GM21737 (cell line): Measurements from ENCODE around the gene STIM2.

Source experiments
- ATAC-seq: cut with Tn5 transposase; IDR thresholded peaks from one replicate; pipeline ENCODE4 v1.9.1; 2021; ENCODE audit warnings: mild to moderate bottlenecking, moderate library complexity; ENCODE audit not compliant: unreplicated experiment

The STIM2 gene

DNA sequence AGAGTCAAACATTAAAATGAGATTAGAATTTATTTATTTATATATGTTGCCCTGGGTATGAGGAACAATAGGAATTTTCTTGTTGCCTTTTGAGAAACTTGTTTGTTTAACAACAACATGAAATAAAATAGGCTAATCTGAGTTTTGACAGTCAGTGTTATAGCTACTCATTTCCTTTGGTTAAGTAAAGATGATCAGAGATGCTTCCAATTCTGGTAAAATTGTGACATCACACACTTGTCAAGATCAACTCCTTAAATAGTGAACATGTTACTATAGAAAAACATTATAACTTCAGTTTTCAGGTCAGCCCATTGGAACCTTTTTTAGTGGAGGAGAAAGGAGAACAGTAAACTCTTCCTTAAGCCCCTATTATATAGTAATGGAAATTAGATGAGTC lies 136.1 kb downstream of the STIM2 start:
- no peak for ATAC-seq

DNA sequence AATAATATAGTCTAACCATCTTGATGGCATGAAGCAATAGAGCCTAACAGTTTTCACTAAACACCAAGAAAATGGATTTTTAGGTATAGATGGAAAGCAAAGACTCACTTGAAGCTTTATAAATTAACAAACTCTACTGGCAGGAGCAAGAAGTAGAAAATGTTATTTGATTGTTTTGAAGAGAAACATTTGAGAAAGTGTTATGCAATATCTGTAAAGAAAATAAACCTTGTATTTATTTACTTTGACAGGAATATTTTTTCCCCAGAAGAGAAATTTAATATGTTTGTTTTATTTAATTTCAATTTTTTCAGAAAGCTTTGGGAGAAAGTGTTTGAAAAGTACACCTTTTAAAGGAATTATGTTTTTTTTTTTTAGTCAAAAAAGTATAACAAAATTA lies 139.0 kb downstream of the STIM2 start:
- ATAC-seq = no peak

DNA sequence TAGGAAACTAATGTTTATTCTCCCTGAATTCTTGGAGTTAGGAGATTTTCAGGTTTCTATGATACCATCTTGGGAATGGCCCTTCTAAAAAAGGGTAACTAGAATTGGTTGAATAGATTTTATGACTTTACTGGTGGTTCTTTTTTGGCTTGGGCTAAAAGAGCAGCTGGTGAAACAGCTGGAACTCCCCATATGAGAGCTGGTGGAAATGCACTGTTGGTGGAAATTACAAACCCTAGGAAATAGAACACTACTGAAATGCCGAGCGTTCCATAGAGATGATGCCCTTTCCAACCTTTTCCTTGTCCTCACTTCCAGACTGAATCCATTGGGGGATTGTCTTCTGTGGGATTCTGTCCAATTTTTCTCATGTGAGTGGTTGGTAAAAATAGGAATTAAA lies 139.5 kb downstream of the STIM2 start:
- no peak for ATAC-seq

DNA sequence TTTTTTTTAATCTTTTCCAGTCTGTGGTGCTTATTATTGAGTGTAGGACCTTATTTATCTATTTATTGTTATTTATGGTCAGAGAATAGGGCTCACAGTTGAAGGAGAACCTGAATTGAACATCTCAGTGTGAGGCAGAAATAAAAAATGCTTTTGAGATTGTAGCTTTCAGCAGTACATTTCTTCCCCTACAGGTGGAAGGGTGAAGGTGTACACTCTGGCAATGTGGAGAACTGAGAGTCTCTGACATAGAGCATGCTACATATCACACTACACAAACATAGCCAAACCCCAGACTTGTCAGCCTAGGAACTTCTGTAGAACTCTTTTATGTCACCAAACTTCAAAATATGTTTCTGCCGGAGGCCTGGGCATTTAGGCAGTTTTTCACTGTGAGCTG lies 140.2 kb downstream of the STIM2 start:
- ATAC-seq = peak; percentile 74

DNA sequence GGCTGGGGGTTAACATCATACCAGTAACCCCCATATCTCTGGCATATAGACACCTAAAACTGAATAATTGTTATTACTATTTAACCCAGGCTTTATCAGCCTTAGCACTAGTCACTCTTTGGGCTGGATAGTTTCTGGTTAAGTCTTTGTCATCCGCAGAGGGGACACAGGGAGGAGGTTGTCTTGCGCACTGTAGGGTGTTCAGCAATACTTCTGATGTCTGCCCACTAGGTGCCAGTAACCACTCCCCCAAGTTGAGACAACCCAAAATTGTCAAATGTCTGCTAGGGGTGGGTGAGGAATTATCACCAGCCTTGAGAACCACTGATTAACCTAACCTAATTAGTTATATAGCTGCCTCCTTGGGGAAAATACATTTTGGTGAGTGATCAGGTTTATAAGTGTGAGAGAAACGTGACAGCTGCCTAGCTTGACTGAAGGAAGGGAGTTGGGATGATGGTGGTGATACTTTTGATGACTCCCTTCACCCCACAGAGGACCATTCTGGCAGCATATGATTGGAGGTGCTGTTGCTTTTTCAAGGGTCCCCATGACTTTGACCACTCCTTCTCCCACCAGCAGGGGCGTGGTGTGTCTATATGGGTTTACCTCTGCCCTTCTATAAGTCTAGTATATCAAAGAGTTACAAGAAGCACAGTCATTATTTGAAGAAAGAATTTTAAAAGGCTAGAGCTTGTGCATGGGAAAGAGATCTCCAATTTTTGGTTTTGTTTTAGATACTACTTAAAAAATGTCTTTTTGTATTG lies 140.9 kb downstream of the STIM2 start:
- ATAC-seq = no peak

DNA sequence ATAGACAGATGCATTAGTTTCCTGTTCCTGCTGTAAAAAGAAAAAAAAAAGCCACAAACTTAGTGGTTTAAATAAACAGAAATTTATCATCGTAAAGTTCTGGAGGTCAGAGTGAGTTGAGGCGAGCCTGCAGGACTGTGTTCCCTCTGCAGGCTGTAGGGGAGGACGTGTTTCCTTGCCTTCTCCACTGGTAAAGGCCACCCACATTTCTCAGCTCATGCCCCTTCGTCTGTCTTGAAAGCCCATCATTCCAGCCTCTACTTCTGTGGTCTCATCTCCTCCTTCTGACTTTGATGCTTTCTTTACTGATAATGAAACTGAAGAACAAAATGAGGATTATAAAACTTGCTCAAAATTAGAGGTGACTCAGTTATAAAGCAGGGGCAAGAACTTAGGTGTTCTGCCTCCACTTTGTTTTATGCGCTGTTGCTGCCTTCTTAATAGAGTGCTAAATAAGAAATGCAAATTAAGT lies 143.0 kb downstream of the STIM2 start:
- no peak for ATAC-seq

DNA sequence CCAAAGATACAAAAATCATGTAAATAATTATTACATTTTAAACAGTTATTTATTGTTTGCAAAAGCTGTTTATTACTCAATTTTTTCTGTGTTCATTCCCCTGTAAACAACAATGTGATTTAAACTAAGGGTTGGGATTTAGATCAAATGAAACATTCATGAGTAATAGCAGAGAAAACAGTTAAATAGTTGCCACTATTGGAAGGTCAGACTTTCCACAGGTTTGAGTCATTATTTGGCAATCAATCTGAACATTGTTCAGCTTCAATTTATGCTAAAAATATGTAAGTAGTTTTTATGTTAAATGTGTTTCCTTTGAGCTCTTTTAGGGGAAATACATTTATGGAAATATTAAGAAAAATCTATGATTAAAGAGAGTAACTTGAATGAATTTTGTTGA lies 144.9 kb downstream of the STIM2 start:
- ATAC-seq = no peak

DNA sequence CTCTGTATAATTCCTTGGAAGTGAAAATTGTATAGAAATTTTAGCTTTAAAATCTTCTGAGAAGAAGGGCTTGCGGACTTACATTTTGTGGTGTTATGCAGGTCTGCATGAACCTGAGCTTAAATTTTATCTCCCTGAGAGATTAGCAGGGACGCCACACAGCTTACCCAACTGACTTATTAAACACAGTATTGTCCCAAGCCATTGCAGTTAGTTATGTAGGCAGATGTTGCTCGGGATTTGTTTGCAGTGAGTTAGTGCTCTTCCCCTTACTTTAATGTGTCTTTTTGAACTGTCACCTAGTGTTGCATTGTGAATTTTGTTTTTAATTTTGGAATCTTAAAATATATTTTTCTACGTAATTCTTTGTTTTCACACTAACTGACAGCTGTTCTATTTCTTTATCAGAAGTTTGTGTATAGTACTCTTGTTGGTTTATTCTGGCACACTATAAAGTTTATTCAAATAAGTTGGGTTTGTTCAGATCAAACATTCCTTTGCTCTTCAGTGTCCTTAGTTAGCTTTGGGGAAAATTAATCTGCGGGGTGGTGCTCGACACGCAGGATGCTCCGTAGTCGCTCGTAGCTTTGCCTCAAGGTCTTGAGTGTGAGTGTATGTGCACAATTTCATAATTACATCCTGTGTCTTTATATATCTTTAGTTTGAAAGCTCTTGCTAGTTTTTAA lies 145.4 kb downstream of the STIM2 start:
- ATAC-seq = no peak

DNA sequence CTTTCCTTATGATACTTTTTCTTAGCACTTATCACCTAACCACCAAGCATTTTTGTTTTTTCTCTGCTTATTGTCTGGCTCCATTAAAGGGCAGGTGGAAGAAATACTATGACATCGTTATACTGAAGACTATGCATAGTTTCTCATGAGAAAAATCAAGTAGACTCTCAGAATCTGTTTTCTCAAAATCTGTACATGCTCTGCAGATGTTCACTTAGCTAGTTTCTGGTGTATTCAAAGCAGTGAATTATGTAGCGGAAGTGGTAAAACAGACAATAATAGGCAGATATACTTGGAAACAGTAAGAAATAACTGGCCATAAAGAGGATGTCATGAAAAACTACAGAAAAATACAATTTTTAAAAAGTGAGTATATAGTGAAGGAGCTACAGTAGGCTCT lies 146.0 kb downstream of the STIM2 start:
- no peak for ATAC-seq

DNA sequence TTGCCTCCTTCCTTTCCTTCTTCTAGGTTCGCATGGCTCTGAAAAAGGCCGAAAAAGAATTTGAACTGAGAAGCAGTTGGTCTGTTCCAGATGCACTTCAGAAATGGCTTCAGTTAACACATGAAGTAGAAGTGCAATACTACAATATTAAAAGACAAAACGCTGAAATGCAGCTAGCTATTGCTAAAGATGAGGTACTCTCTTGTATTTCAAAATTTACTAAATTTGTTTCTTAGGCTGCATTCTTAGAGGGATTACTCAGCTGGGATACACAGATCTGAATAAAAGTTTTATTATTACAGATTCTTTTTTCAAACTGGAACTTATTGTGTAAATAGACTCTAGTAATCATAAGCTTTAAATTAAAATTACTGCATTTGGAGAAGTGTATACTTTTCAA lies 146.9 kb downstream of the STIM2 start:
- ATAC-seq = no peak

DNA sequence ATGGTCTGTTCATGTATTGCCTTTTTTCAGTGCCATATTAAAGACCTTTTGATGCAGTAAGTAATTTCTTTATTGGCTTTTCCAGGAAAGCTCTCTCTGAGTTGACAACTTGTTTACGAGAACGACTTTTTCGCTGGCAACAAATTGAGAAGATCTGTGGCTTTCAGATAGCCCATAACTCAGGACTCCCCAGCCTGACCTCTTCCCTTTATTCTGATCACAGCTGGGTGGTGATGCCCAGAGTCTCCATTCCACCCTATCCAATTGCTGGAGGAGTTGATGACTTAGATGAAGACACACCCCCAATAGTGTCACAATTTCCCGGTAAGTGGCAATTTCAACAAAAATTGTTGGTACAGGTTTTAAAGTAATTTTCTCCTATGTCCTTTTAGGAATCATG lies 148.0 kb downstream of the STIM2 start:
- no peak for ATAC-seq

DNA sequence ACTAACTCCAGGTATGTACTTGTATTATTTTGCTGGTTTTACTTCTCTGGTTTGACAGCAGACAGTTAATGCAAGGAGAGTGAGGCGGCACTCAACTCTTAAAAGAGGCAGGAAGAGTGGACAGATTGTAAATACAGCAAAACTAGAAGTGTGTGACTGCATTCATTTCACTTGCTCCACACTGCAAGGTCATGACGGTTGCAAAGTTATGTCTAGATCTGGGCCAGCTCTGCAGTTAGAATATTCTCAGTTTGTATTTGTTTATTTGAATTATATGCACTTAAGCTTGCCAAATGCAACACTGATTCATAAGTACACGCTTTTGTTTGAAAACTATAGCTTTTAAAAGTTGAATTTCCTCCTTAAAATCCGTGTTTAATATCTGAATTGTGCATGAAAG lies 148.9 kb downstream of the STIM2 start:
- ATAC-seq = no peak

DNA sequence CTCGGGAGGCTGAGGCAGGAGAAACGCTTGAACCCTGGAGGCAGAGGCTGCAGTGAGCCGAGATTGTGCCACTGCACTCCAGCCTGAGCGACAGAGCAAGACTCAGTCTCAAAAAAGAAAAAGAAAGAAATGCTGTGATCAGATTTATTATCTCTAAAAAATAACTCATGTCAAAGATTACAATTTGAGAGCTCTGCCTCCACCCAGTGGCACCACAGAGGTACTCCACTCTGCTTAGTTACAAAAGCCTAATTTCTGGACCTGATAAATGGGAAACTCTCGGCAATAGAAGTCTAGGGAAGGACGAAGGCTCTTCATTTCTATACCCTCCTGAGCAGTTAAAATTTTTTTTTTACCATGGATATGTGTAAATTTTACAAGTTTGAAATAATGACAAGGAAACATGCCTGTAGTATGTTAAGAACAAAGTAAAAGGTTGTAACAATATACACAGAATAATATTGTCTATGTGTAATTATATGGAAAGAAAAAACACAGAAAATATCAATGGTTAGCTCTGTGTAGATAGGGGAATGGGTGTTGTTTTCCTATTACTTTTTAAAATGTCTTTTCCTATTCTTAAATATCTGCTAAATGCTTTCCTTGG lies 149.8 kb downstream of the STIM2 start:
- ATAC-seq = peak; percentile 65

DNA sequence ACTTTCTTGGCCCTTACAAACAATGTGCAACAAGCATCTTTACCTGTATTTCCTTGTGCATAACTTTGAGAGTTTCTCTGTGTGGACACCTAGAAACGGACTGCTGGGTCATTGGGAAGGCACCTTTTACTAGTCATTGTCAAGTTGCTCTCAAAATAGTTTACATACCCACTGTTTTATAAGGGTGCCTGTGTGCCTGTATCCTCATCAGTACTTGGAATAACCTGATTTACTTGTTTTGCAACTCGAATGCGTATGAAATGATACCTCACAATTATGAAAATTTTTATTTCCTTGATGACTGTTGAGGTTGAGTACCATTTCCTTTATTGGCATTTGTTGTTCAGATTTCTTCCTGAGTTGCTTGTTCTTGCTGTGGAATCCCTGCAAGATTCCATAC lies 150.8 kb downstream of the STIM2 start:
- no peak for ATAC-seq

DNA sequence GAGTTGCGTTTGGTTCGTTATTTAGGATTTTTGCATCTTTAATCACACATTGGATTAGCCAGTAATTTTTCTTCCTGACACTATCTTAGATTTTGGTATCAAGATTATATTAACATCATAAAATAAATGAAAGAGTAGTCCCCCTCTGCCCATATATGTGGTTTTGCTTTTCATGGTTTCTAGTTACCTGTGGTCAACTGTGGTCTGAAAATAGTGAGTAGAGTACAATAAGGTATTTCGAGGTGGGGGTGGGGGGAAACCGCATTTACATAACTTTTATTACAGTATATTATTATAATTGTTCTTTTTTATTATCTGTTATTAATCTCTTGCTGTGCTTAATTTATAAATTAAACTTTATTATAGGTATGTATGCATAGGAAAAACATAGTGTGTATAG lies 152.4 kb downstream of the STIM2 start:
- no peak for ATAC-seq

DNA sequence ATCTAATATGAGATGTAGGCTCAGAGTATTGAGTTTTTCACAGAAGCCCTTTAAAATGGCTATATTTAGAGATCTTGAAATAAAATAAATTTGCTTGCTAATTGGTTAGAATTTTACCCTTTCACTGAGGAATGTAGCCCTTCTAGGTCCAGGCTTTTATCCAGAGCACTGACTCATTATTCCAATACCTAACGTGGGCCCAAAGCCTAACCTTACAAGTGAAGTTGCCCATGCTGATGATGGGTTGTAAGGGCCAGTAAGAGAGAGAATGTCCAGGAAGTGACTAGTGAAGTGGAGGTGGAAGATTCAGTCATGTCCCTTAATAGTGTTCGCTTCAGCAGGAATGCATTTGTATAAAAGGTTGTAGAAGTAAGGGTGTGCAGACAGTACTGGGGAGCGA lies 155.9 kb downstream of the STIM2 start:
- ATAC-seq = no peak

DNA sequence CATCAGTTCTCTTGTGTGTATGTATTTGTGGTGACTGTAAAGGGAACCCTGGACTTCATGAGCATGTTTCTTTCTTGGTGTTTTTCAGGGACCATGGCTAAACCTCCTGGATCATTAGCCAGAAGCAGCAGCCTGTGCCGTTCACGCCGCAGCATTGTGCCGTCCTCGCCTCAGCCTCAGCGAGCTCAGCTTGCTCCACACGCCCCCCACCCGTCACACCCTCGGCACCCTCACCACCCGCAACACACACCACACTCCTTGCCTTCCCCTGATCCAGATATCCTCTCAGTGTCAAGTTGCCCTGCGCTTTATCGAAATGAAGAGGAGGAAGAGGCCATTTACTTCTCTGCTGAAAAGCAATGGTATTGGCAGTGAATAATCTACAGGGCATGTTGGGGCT lies 157.0 kb downstream of the STIM2 start:
- no peak for ATAC-seq

DNA sequence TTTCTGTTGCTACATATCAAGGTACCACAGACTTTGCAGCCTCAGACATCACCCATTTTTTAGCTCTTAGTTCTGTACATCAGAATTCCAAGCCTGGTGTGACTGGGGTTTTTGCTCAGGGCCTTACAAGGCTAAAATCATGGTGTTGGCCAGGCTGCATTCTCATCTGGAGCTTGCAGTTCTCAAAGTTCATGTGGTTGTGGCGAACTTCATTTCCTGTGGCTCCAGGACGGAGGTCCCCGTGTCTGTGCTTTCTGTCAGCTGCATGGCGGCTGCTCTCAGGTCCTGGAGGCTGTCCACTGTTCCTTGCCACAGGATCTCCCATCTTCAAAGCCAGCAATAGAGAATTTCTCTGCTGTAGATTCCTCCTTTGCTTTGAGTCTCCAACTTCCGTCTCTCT lies 157.4 kb downstream of the STIM2 start:
- no peak for ATAC-seq

DNA sequence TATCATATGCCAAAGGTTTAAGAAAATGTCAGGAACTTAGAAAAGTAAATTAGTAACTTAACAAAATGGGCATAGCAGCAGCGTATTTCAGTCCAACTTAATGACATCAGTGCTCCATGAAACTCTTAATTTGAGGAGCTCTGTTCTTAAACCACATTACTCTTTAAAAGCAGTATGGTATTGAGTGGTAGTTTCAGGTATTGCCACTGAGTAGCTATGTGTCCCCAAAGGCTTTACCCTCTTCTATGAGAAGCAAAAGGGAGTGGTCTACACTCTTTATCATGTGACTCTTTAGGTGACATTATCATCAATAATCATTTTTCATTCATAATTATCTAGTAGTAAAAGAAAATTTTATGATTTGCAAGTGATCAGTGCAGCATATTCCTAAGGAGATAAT lies 158.3 kb downstream of the STIM2 start:
- ATAC-seq = no peak

DNA sequence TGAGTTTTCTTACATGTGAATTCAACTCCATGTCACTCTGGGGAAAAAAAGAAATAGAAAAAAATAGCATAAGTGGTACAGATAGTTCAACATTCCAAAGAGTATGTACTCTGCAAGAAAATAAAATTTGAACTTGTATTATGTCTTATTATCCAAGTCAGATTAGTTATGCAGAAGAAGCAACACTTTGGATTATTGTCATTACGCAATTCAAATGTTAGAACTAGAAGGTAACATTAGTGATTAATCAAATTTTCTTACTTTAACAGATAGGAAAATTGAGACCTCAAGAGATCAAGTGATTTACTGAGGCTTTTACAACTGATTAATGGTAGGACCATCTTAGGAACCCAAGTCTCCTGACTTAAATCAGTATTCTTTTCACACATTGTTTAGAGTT lies 159.1 kb downstream of the STIM2 start:
- ATAC-seq = no peak

DNA sequence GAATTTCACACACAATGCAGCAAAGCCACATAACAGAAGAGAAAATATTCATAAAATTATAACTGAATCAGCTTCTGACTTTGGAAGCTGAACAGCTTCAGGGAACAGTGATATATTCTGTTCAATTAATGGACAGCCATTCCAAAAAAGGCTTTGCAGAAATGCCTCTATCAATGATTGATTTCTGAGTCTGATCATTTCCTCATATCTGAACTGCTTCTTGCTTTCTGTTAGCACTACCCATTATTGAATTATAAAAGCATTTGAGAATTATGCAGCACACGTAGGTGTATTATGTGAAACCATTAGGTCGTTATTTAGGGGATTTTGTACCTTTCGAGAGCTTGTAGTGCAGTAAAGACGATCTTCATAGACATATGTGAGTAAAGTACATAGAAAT lies 159.6 kb downstream of the STIM2 start:
- no peak for ATAC-seq

DNA sequence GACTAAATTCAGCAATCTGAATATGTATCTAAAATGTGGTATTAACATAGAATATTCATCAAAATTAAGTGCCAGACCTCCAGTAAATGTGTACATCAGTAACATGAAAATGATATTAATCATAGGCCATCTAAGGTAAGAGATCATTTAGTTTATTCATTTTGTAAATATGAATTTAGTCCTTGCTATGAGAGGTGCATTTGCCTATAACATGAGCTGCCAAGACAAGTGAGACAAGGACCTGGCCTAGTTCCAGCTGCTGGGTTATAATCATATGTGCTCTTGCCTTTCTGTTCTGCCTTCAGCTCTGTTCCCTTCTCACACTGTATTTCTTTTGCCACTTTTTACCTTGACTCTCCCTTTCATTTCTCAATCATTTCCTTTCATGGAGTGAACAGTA lies 160.0 kb downstream of the STIM2 start:
- ATAC-seq = no peak
